RPMI7951 (cell line): ENCODE data around the gene LRRC4C. TPM values are rescaled to one million over a fixed set of nuclear protein-coding genes. Genes with fewer than 3 reads are reported as not detected.

Experiments used
- DNase-seq: peaks from one replicate; pipeline ENCODE4 v3.0.0-alpha.2; 2012; ENCODE audit warnings: low read depth
- total RNA-seq: library from RNA; depleted of rRNA; stranded (reverse); fragments of >200 nt; shearing (Covaris generic); gene quantifications from 2 replicates; pipeline ENCODE4 v1.2.3, GENCODE V29; 2014

Gene LRRC4C
- total RNA-seq, 1 experiment from 2014 or later = not detected

- no peak for DNase-seq
Observed at GRCh38 chr11:40291741-40292140, 1167.7 kb downstream of the LRRC4C start.

- DNase-seq = no peak
Observed at GRCh38 chr11:40291329-40291728, 1168.1 kb downstream of the LRRC4C start.

GRCh38 chr11:40290171-40290631, 1169.3 kb downstream of the LRRC4C start:
- no peak for DNase-seq

DNA sequence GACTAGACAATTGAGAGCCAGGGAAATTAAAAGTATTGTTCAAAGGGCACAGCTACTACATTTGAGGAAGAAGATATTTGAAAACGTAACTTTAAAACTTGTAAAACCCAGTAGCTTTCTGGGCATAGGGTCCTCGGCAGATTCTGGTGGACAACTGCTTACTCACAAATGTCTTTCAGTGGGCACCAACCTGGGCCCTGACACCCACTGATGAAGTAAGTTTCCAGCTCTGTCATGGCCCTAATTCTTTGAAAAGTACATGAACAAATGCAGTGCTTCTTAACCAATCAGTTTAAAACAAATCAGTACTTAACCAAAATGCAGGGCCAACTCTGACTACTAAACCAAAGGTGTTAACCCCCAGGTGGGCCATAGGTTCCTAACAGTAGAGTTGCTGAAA, 1170.1 kb downstream of the LRRC4C start:
- DNase-seq = no peak

GRCh38 chr11:40287916-40288803, 1171.3 kb downstream of the LRRC4C start:
- no peak for DNase-seq

GRCh38 chr11:40286137-40286536, 1173.3 kb downstream of the LRRC4C start:
- DNase-seq = no peak

DNA sequence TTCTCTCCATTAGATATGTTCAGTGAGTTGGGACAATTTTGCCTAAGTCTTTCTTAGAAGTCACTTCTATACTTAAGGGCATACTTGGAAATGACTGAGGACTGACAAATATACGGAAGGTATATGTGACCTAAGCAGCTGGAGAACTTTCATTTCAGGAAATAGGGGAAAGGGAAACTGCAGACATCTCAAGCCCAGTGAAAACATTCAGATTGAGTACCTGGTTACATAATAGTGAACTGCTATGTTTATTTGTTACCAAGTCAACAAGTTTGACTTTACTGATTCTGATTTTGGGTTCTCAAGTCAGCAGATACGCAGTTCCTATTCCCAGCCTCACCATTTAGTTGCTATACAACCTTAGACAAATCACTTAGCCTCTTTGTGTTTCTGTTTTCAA, 1173.9 kb downstream of the LRRC4C start:
- no peak for DNase-seq

DNA sequence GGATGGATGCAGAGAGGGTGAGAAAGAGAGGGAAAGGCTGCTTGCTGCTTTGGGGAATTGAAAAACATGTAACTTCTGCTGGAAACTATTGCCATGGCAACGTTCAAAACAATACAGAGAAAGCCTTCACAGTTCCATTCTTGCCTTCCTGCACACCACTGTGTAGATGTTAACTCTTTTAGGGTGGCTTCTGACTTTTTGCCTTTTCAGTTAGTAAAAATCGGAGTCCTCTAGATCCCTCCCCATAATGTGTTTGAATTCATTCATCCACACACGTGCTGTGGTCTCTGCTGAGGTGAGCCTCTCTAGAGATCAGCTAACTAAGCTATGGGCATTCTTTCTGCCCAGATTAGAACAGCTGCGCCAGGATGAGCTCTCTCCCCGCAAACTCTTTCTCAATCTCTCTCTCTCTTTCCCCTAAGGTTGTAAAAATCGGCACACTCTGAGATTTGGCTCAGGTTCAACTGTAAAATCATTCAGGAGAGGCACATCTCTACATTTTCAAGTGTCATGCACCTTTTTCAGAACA, 1178.3 kb downstream of the LRRC4C start:
- DNase-seq = peak; percentile 7

- no peak for DNase-seq
Observed at GRCh38 chr11:40280159-40281051, 1179.0 kb downstream of the LRRC4C start.

DNA sequence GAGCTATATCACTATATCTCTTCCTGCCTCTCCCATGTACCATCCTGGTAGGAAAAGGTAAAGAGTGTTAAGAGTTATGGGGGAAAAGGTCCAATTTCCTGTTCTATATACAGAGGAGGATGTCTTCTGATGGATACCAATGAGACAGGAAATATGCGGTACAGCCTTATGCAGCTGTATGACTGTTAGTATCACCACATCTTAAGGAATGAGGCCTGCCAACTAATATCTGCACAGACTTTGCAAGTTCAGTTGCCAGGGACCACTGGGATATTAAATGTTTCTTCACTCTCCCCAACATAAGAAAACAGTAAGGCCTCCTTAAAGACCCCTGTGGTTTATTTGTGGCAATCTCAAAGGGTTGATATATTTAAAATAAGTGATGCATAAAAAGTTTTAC, 1182.5 kb downstream of the LRRC4C start:
- no peak for DNase-seq

DNA sequence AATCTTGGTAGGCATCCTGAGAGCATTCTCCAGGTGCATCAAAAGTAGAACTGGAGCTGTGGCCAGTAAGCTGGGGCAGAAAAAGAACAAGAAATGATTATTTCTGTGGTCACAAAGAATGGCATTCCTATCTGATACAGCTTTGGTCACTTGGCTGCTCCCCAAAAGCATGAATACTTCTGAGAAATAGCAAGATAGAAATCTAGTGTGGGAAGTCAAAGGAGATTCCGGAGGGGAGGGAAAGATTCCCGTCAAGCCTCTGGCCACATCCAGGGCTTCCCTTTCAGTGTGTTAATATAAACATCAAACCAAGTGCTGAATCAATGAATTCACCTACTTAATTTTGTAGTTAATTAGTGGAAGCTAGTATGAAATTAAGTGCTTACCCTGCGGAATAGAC, 1185.4 kb downstream of the LRRC4C start:
- DNase-seq = peak; percentile 3

DNA sequence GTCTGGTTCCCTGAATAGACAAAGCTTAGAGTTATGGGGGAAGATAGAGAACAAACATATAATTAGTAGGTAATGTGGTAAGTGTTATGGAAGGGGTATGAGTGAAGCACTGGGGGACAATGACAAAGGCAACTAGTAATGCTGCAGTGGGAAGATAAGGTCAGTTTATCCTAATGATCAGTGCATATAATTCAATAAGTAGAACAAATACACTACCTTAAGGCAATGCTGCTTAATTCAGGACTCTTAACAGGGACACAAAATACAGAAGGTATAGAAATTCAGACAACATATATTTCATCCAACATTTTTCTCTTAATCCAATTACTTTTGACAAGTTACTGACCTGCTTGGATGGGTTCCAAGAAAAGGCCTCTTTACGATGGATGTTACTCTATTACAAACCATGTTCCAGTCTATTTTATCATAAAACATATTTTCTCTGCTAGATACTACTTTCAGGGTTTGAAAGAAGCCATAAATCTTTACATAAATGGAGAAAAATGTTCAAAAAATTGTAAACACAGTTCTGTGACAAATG, 1186.2 kb downstream of the LRRC4C start:
- no peak for DNase-seq

GRCh38 chr11:40271361-40271760, 1188.1 kb downstream of the LRRC4C start:
- no peak for DNase-seq

DNA sequence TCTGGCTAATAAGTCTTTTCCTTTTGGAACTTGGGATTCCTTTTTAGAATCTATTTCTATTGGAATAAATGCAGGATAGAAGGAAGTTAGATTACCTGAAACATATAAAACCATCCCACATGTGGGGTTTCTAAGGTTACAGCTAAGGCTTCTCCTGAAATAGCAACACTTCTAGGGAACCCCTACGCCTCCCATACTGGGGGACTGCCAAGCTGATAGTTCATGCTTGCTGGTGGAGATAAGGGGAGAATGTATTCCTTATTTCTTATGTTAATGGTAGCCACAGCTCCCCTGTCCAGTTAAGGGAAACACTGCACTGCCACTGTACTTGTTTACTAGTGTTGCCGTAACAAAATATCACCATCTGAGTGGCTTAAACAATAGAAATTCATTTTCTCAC, 1189.6 kb downstream of the LRRC4C start:
- no peak for DNase-seq

DNA sequence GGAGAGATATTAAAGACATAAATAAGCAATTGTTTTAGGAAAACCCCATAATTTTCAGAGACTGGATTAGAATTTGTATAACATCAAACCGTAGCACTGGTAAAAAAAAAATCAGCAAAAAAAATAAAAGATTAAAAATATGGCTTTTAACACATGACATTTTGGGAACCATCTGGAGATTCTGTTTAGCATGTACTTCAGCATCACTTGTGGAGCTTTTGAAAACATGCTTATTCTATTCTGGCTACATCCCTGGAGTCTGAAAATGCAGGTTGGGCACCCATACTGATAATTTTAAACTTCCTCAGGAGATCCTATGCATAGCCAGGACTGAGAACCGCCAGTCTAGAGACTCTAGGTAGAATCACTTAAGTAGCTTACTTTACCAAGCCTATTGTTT, 1190.9 kb downstream of the LRRC4C start:
- no peak for DNase-seq

- no peak for DNase-seq
Observed at GRCh38 chr11:40255457-40255856, 1204.0 kb downstream of the LRRC4C start.

GRCh38 chr11:40253166-40253565, 1206.3 kb downstream of the LRRC4C start:
- no peak for DNase-seq

GRCh38 chr11:40252236-40252635, 1207.2 kb downstream of the LRRC4C start:
- DNase-seq = no peak

- DNase-seq = no peak
Observed at GRCh38 chr11:40246983-40247382, 1212.5 kb downstream of the LRRC4C start.

DNA sequence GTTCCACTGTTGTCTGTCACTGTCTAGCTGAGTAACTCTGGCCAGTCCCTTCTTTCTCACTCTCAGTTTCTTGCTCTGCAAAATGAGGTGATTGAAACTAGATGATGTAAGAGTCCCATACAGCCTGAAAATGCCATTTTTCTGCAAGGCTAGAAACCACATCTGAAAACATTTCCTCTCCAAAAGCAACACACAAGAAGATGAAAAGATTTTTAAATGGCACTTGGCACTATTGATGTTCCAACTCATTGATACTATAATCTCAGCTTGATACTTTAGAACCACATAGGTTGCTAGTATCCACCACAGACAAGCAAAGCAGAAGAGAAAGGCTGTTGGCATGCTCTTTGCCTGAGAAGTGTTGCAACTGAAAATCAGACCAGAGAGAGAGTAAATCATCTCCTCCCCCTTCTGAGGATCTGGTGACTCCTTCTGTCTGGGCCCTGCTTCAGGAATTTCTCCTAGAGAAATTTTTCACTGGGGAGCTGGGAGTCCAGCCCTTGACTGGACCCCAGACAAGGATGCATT, 1217.9 kb downstream of the LRRC4C start:
- DNase-seq = no peak

DNA sequence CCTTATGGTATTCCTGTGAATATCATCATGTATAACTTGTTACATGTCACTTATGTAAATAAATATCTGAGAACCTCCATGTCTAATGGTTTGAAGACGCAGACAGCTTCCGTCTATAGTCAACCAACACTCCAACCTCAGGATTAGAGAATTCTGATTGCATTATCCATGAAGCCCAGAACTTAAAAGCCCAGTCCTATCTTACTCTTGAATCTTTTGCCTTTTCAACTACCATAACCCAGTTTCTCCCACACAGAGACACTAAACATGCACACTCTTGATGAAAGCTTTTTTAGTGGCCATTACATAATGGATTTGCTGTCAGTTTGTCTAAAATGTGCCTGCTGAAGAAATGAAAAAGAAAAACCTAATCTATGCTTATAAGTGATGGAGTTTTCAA, 1219.2 kb downstream of the LRRC4C start:
- DNase-seq = no peak

DNA sequence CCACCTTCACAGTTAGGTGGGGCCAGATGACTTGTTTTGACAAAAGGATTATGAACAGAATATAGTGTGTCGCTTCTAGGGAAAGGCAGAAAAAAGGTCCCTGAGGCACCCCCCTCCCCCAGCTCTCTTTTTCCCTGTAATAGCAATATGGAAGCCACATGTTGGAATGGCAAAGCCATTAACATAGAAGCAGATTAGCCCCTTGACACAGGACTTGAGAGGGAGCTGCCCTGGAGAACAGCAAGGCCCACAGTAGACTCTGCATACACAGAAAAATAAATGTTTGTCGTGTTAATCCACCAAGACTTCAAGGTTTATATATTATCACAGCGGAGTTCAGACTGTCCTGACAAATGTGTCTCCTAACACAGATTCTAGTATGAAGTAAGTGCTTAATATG, 1222.9 kb downstream of the LRRC4C start:
- no peak for DNase-seq
